Measurements from ENCODE around the gene KCNA10. TPM values are rescaled to one million over a fixed set of nuclear protein-coding genes. Genes with fewer than 3 reads are reported as not detected.

Gene KCNA10
- total and polyA plus RNA-seq, 4 donors: not detected

- no peak for ATAC-seq (ENCODE audit: insufficient read depth, low FRiP score)
- no peaks in the 10 kb centered on the region for H3K36me3 ChIP-seq (ENCODE audit: control insufficient read depth in 4 of 4, insufficient read depth in 4 of 4, low read length in 4 of 4)
- H3K27ac ChIP-seq (ENCODE audit: low read depth in 1 of 2, low read length in 1 of 2): no peak overlapping the region
- DNase-seq: no peak
- WGBS, 2 donors: 55 to 70% methylated on average over 5 of the region's 5 CpGs
- H3K9me3 ChIP-seq (ENCODE audit: control insufficient read depth in 4 of 4, insufficient read depth in 3 of 4, low read length in 3 of 4): no peaks in the 10 kb centered on the region
- H3K4me1 ChIP-seq (ENCODE audit: control insufficient read depth in 5 of 5, insufficient read depth in 5 of 5, low read length in 5 of 5): peaks cover 0 to 10% (median 0%) of the 10 kb centered on the region in 5 donors
- H3K27me3 ChIP-seq (ENCODE audit: control insufficient read depth in 3 of 3, insufficient read depth in 3 of 3, low read length in 2 of 3): peaks cover 0 to 45% (median 25%) of the 10 kb centered on the region in 3 donors
- TF ChIP-seq CTCF (IDR thresholded peaks at IDR 0.05; ENCODE audit: control extremely low read depth, extremely low read depth): no peak
- no peak overlapping the region for H3K4me3 ChIP-seq
- no peak overlapping the region for H3K9ac ChIP-seq (ENCODE audit: insufficient read depth in 1 of 2, low read length in 2 of 2)
These were observed 37.5 kb upstream of the KCNA10 start for GRCh38 chr1:110556471-110556807.

- no peaks in the 10 kb centered on the region for H3K9me3 ChIP-seq (ENCODE audit: control insufficient read depth in 4 of 4, insufficient read depth in 3 of 4, low read length in 3 of 4)
- H3K9ac ChIP-seq (ENCODE audit: insufficient read depth in 1 of 2, low read length in 2 of 2): no peak overlapping the region
- no peak for TF ChIP-seq CTCF (IDR thresholded peaks at IDR 0.05; ENCODE audit: control extremely low read depth, extremely low read depth)
- no peak overlapping the region for H3K4me3 ChIP-seq
- H3K27ac ChIP-seq (ENCODE audit: low read depth in 1 of 2, low read length in 1 of 2): no peak overlapping the region
- 41 to 60% methylated on average over 11 of the region's 11 CpGs for WGBS, 2 donors
- H3K27me3 ChIP-seq (ENCODE audit: control insufficient read depth in 3 of 3, insufficient read depth in 3 of 3, low read length in 2 of 3): peaks cover 0 to 45% (median 25%) of the 10 kb centered on the region in 3 donors
- peaks cover 0 to 10% (median 0%) of the 10 kb centered on the region in 5 donors for H3K4me1 ChIP-seq (ENCODE audit: control insufficient read depth in 5 of 5, insufficient read depth in 5 of 5, low read length in 5 of 5)
- H3K36me3 ChIP-seq (ENCODE audit: control insufficient read depth in 4 of 4, insufficient read depth in 4 of 4, low read length in 4 of 4): no peaks in the 10 kb centered on the region
- DNase-seq (peak; percentile 83 to 90 (median 86)), ATAC-seq (ENCODE audit: insufficient read depth, low FRiP score) (no peak)
These were observed 37.0 kb upstream of the KCNA10 start for GRCh38 chr1:110555807-110556470.

GRCh38 chr1:110554871-110555801 is 36.2 kb upstream of the KCNA10 start:
- Histone ChIP-seq H3K9ac (ENCODE audit: insufficient read depth in 1 of 2, low read length in 2 of 2) (no peak overlapping the region), H3K4me1 (ENCODE audit: control insufficient read depth in 5 of 5, insufficient read depth in 5 of 5, low read length in 5 of 5) (peaks cover 0 to 10% (median 0%) of the 10 kb centered on the region in 5 donors), H3K9me3 (ENCODE audit: control insufficient read depth in 4 of 4, insufficient read depth in 3 of 4, low read length in 3 of 4) (no peaks in the 10 kb centered on the region), H3K36me3 (ENCODE audit: control insufficient read depth in 4 of 4, insufficient read depth in 4 of 4, low read length in 4 of 4) (no peaks in the 10 kb centered on the region), H3K4me3 (no peak overlapping the region), H3K27ac (ENCODE audit: low read depth in 1 of 2, low read length in 1 of 2) (no peak overlapping the region), H3K27me3 (ENCODE audit: control insufficient read depth in 3 of 3, insufficient read depth in 3 of 3, low read length in 2 of 3) (peaks cover 0 to 45% (median 25%) of the 10 kb centered on the region in 3 donors)
- no peak for TF ChIP-seq CTCF (IDR thresholded peaks at IDR 0.05; ENCODE audit: control extremely low read depth, extremely low read depth)
- 9% methylated on average over 53 of the region's 53 CpGs for WGBS, 2 donors
- DNase-seq (peak; percentile 25 to 54 (median 53)), ATAC-seq (ENCODE audit: insufficient read depth, low FRiP score) (peak; percentile 83)
